Neuron (in vitro differentiated cells): Measurements from ENCODE around the gene KIFC3.

Experiments
- H2AFZ ChIP-seq: one replicate; pipeline ENCODE4 v1.6.1; 2013; ENCODE audit warnings: low read depth, mild to moderate bottlenecking, inconsistent platforms, low read length, moderate library complexity
- H3K27me3 ChIP-seq: one replicate; pipeline ENCODE4 v1.6.1; 2013; ENCODE audit warnings: low read length; ENCODE audit not compliant: insufficient read depth
- H3K36me3 ChIP-seq: one replicate; pipeline ENCODE4 v1.6.1; 2013; ENCODE audit warnings: low read length; ENCODE audit not compliant: insufficient read depth
- H3K4me1 ChIP-seq: one replicate; pipeline ENCODE4 v1.6.1; 2013; ENCODE audit warnings: low read length; ENCODE audit not compliant: insufficient read depth
- H3K4me3 ChIP-seq: 2 replicates; pipeline ENCODE4 v1.5.1; 2013; ENCODE audit warnings: mild to moderate bottlenecking, low read length, moderate library complexity
- H3K9me3 ChIP-seq: one replicate; pipeline ENCODE4 v1.6.1; 2013; ENCODE audit warnings: low read length

Gene KIFC3

GRCh38 chr16:57769541-57770145 lies 32.6 kb downstream of the KIFC3 start:
- H3K4me3 ChIP-seq: no peak overlapping the region
- no peaks in the 10 kb centered on the region for H3K27me3 ChIP-seq
- no peaks in the 10 kb centered on the region for H3K36me3 ChIP-seq

GRCh38 chr16:57766714-57767348 lies 35.5 kb downstream of the KIFC3 start:
- Histone ChIP-seq H3K9me3 (no peaks in the 10 kb centered on the region), H2AFZ (no peak overlapping the region), H3K4me3 (no peak overlapping the region), H3K27me3 (no peaks in the 10 kb centered on the region), H3K4me1 (peaks cover 3% of the 10 kb centered on the region), H3K36me3 (no peaks in the 10 kb centered on the region)

More at GRCh38 chr16:57769541-57770145, 32.6 kb downstream of the KIFC3 start:
- Histone ChIP-seq H3K4me1 (no peaks in the 10 kb centered on the region), H2AFZ (no peak overlapping the region), H3K9me3 (no peaks in the 10 kb centered on the region)

GRCh38 chr16:57765160-57765728 lies 37.0 kb downstream of the KIFC3 start:
- Histone ChIP-seq H3K27me3 (no peaks in the 10 kb centered on the region), H3K36me3 (no peaks in the 10 kb centered on the region), H2AFZ (no peak overlapping the region), H3K9me3 (no peaks in the 10 kb centered on the region), H3K4me1 (peaks cover 3% of the 10 kb centered on the region), H3K4me3 (no peak overlapping the region)

GRCh38 chr16:57764341-57765159 lies 37.7 kb downstream of the KIFC3 start:
- no peaks in the 10 kb centered on the region for H3K36me3 ChIP-seq

GRCh38 chr16:57764006-57764340 lies 38.3 kb downstream of the KIFC3 start:
- H2AFZ ChIP-seq: no peak overlapping the region
- H3K36me3 ChIP-seq: no peaks in the 10 kb centered on the region
- no peaks in the 10 kb centered on the region for H3K9me3 ChIP-seq
- H3K27me3 ChIP-seq: no peaks in the 10 kb centered on the region
- peaks cover 3% of the 10 kb centered on the region for H3K4me1 ChIP-seq
- no peak overlapping the region for H3K4me3 ChIP-seq

More at GRCh38 chr16:57764341-57765159, 37.7 kb downstream of the KIFC3 start:
- Histone ChIP-seq H3K27me3 (no peaks in the 10 kb centered on the region), H3K9me3 (no peaks in the 10 kb centered on the region), H3K4me1 (peaks cover 3% of the 10 kb centered on the region), H2AFZ (no peak overlapping the region), H3K4me3 (no peak overlapping the region)

GRCh38 chr16:57763285-57764005 lies 38.8 kb downstream of the KIFC3 start:
- no peaks in the 10 kb centered on the region for H3K27me3 ChIP-seq
- H3K4me3 ChIP-seq: no peak overlapping the region
- peaks cover 3% of the 10 kb centered on the region for H3K4me1 ChIP-seq
- no peaks in the 10 kb centered on the region for H3K9me3 ChIP-seq
- no peaks in the 10 kb centered on the region for H3K36me3 ChIP-seq
- no peak overlapping the region for H2AFZ ChIP-seq

GRCh38 chr16:57762365-57763040 lies 39.8 kb downstream of the KIFC3 start:
- H2AFZ ChIP-seq: no peak overlapping the region
- peaks cover 3% of the 10 kb centered on the region for H3K4me1 ChIP-seq
- H3K4me3 ChIP-seq: no peak overlapping the region
- H3K36me3 ChIP-seq: no peaks in the 10 kb centered on the region
- H3K27me3 ChIP-seq: no peaks in the 10 kb centered on the region
- H3K9me3 ChIP-seq: no peaks in the 10 kb centered on the region

- Histone ChIP-seq H3K27me3 (no peaks in the 10 kb centered on the region), H3K9me3 (no peaks in the 10 kb centered on the region), H3K36me3 (no peaks in the 10 kb centered on the region), H2AFZ (no peak overlapping the region), H3K4me3 (no peak overlapping the region), H3K4me1 (peaks cover 3% of the 10 kb centered on the region)
These were observed 40.3 kb downstream of the KIFC3 start for GRCh38 chr16:57761957-57762356.

- Histone ChIP-seq H3K4me1 (peaks cover 3% of the 10 kb centered on the region), H3K4me3 (no peak overlapping the region), H3K36me3 (no peaks in the 10 kb centered on the region), H3K27me3 (no peaks in the 10 kb centered on the region), H3K9me3 (no peaks in the 10 kb centered on the region), H2AFZ (no peak overlapping the region)
These were observed 41.0 kb downstream of the KIFC3 start for GRCh38 chr16:57761301-57761700.

GRCh38 chr16:57760357-57761160 lies 41.7 kb downstream of the KIFC3 start:
- no peak overlapping the region for H3K4me3 ChIP-seq
- H3K9me3 ChIP-seq: no peaks in the 10 kb centered on the region
- H3K4me1 ChIP-seq: peaks cover 3% of the 10 kb centered on the region
- no peaks in the 10 kb centered on the region for H3K27me3 ChIP-seq
- H2AFZ ChIP-seq: no peak overlapping the region
- H3K36me3 ChIP-seq: peaks cover 6% of the 10 kb centered on the region

GRCh38 chr16:57759541-57760356 lies 42.5 kb downstream of the KIFC3 start:
- no peak overlapping the region for H2AFZ ChIP-seq
- H3K36me3 ChIP-seq: peaks cover 12% of the 10 kb centered on the region
- no peak overlapping the region for H3K4me3 ChIP-seq
- peaks cover 3% of the 10 kb centered on the region for H3K4me1 ChIP-seq
- no peaks in the 10 kb centered on the region for H3K9me3 ChIP-seq
- no peaks in the 10 kb centered on the region for H3K27me3 ChIP-seq
